Loucy (cell line): ENCODE measurements around the gene GIPC1.

Experiments
- EZH2phosphoT487 ChIP-seq: fragments of 200-600 bp; IDR thresholded peaks from 2 replicates; pipeline ENCODE4 v1.6.1; 2018; ENCODE audit warnings: antibody characterized with exemption, mild to moderate bottlenecking, moderate library complexity, borderline replicate concordance
- TF ChIP-seq, protein P1 (sequence below): fragments of 200-600 bp; sonication (generic); conservative IDR thresholded peaks from 2 replicates; pipeline ENCODE4 v1.5.1; 2014; ENCODE audit warnings: mild to moderate bottlenecking, antibody characterized with exemption, low read length

DNA sequence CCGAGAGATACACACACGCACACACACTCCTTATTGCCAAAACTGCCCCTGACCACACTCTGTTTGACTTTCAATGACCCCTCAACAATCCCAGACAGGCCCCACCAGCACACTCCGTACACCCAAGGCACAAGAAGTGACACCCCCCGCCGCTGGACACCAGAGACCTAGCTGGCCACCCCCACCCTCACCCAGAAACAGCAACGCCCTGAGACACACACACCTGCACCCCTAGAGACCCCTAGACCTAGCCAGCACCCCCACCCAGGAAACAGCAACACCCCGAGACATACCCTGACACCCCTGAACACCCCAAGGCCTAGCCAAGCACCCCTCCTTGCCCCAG is 19.6 kb downstream of the GIPC1 start:
- TF ChIP-seq, protein P1, sequence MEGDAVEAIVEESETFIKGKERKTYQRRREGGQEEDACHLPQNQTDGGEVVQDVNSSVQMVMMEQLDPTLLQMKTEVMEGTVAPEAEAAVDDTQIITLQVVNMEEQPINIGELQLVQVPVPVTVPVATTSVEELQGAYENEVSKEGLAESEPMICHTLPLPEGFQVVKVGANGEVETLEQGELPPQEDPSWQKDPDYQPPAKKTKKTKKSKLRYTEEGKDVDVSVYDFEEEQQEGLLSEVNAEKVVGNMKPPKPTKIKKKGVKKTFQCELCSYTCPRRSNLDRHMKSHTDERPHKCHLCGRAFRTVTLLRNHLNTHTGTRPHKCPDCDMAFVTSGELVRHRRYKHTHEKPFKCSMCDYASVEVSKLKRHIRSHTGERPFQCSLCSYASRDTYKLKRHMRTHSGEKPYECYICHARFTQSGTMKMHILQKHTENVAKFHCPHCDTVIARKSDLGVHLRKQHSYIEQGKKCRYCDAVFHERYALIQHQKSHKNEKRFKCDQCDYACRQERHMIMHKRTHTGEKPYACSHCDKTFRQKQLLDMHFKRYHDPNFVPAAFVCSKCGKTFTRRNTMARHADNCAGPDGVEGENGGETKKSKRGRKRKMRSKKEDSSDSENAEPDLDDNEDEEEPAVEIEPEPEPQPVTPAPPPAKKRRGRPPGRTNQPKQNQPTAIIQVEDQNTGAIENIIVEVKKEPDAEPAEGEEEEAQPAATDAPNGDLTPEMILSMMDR: no peak
- no peak for TF ChIP-seq EZH2phosphoT487
